ENCODE data around the gene EVX1. TPM values are rescaled to one million over a fixed set of nuclear protein-coding genes. Genes with fewer than 3 reads are reported as not detected.

EVX1 gene
- total and polyA plus RNA-seq, 12 donors = 0.64 to 8.7 (median 1.1) TPM; not detected in 2

DNA sequence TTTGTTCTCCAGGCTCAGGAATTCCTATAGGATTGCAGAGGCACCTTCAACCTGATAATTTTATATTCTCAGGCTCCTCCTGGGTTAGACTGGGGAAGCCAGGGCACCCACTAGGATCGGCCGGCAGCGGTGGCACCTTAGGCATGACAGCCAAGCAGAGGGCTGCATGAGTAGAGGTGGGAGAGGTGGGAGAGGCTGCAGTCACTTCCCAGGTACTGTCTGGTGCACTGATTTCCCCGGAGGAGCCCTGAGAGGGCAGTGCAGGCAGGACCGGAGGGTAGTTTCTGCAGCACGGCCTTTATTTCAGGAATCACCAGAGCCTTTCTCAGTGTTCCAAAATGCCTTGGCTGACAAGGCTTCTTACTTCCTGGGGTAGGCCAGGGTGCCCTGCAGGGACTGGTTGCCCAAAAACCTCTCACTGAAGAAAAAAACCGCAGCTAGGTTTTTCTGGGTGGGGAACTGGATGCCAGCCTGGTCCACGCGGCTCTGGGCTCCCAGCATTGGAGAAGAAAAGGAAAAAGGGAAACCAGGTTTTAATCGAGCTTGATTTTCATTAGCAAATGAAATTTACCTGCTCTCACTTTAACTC lies 39.1 kb upstream of the EVX1 start:
- no peak overlapping the region for H3K27ac ChIP-seq
- peaks cover 0 to 18% of the 10 kb centered on the region in 2 donors for H3K4me1 ChIP-seq (replicated peaks in 1 of 2)
- DNase-seq = peak in 1 of 7 donors; percentile 17
- H3K9me3 ChIP-seq (replicated peaks in 1 of 3) = no peaks in the 10 kb centered on the region
- intact Hi-C loops (cut with DNase I) = loop anchor here (10.0 kb wide), 2 partner anchors 371 to 811 kb away; no protein-coding TSS in a partner anchor
- no peaks in the 10 kb centered on the region for H3K36me3 ChIP-seq (replicated peaks in 1 of 2)
- WGBS, 4 donors = 21 to 28% (median 25%) methylated on average over 10 of the region's 10 CpGs
- TF ChIP-seq, protein P1, sequence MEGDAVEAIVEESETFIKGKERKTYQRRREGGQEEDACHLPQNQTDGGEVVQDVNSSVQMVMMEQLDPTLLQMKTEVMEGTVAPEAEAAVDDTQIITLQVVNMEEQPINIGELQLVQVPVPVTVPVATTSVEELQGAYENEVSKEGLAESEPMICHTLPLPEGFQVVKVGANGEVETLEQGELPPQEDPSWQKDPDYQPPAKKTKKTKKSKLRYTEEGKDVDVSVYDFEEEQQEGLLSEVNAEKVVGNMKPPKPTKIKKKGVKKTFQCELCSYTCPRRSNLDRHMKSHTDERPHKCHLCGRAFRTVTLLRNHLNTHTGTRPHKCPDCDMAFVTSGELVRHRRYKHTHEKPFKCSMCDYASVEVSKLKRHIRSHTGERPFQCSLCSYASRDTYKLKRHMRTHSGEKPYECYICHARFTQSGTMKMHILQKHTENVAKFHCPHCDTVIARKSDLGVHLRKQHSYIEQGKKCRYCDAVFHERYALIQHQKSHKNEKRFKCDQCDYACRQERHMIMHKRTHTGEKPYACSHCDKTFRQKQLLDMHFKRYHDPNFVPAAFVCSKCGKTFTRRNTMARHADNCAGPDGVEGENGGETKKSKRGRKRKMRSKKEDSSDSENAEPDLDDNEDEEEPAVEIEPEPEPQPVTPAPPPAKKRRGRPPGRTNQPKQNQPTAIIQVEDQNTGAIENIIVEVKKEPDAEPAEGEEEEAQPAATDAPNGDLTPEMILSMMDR (IDR thresholded peaks at IDR 0.05) = no peak
- TF ChIP-seq POLR2A (IDR thresholded peaks at IDR 0.05) = no peak
- peaks cover 92% of the 10 kb centered on the region for H3K27me3 ChIP-seq
- no peak overlapping the region for H3K4me3 ChIP-seq

DNA sequence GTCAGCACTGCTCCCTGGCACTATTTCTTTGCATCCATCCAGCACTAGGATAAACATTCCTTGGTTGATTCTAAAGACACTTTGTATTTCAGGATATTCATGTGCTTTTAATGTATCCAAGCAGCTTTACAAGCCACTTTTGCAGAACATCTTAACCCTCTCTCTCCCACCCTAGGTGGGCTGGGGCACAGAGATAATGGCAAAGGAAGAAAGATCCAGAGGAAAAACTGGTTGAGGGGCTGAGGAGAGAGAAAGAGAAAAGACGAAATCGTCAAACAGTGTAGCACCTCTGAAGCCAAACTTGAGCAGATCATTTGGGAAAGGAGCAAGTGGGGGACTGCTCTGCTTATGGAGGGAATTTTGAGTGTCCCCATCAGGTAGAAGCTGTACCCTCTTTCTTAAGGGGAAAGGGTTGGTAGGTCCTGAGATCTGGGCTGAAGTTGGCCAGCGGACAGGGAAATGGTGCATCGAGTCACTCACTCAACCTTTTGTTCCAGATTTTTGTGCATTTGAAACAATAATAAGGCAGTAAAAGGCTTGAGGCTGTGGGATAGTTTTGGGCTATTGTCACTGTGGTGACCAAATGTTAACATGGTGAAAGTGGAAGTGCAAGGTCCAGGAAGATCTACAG lies 38.5 kb upstream of the EVX1 start:
- Histone ChIP-seq H3K4me1 (replicated peaks in 1 of 2) (peaks cover 0 to 16% of the 10 kb centered on the region in 2 donors), H3K27me3 (peaks cover 86% of the 10 kb centered on the region), H3K36me3 (replicated peaks in 1 of 2) (no peaks in the 10 kb centered on the region), H3K27ac (no peak overlapping the region), H3K9me3 (replicated peaks in 1 of 3) (no peaks in the 10 kb centered on the region), H3K4me3 (no peak overlapping the region)
- whole genome bisulfite sequencing, 4 donors = 13 to 42% (median 26%) methylated on average over 4 of the region's 4 CpGs
- intact Hi-C loops (cut with DNase I) = loop anchor here (10.0 kb wide), 2 partner anchors 371 to 811 kb away; no protein-coding TSS in a partner anchor
- no peak for TF ChIP-seq POLR2A (IDR thresholded peaks at IDR 0.05)
- TF ChIP-seq, protein P1 (IDR thresholded peaks at IDR 0.05) = no peak
- DNase-seq = peak in 1 of 7 donors; percentile 1

DNA sequence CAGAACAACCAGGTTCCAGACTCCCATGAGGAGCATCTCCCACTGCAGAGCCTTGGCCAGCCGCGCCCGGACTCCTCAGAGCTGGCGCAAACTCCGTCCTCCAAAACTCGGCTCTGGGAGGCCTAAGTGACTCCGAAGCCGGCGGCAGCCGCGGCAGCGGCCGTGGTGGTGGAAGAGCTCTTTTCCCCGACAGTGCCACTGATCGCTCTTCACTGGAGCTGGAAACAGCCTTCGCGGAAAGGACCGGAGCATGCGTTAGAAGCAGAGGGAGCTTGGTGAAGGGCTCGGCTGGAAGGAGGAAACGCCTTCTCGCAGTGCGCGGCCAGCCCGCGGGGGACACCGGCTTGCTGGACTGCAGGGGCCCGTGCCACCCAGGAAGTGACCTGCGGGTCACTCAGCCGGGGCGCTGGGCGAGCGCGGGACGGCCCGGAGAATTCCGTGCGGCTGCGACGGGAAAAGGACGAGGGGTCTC lies 37.7 kb upstream of the EVX1 start:
- peaks cover 0 to 14% of the 10 kb centered on the region in 2 donors for H3K4me1 ChIP-seq (replicated peaks in 1 of 2)
- H3K36me3 ChIP-seq (replicated peaks in 1 of 2) = no peaks in the 10 kb centered on the region
- no peak overlapping the region for H3K27ac ChIP-seq
- no peak for DNase-seq
- H3K9me3 ChIP-seq (replicated peaks in 1 of 3) = no peaks in the 10 kb centered on the region
- peaks cover 85% of the 10 kb centered on the region for H3K27me3 ChIP-seq
- no peak overlapping the region for H3K4me3 ChIP-seq
- no peak for TF ChIP-seq POLR2A (IDR thresholded peaks at IDR 0.05)
- TF ChIP-seq, protein P1 (IDR thresholded peaks at IDR 0.05) = no peak
- WGBS, 4 donors = 7 to 11% (median 9%) methylated on average over 12 to 41 of the region's 41 CpGs
- intact Hi-C loops (cut with DNase I) = loop anchor here (10.0 kb wide), 2 partner anchors 370 to 810 kb away; no protein-coding TSS in a partner anchor
